GM12892 (cell line): Measurements from ENCODE around the gene CCDC61.

Experiments
- POLR2A ChIP-seq: IDR thresholded peaks from 2 replicates; pipeline ENCODE4 v1.6.1; 2011; ENCODE audit warnings: low read depth, low read length, control low read depth
- POLR2AphosphoS5 ChIP-seq: IDR thresholded peaks from 2 replicates; pipeline ENCODE4 v1.6.1; 2011; ENCODE audit warnings: low read depth, low read length, control low read depth

- TF ChIP-seq POLR2AphosphoS5 (no peak), POLR2A (no peak)
Observed at GRCh38 chr19:46056536-46056935, 61.3 kb downstream of the CCDC61 start.
